ENCODE data around the gene STARD13.

Gene STARD13

DNA sequence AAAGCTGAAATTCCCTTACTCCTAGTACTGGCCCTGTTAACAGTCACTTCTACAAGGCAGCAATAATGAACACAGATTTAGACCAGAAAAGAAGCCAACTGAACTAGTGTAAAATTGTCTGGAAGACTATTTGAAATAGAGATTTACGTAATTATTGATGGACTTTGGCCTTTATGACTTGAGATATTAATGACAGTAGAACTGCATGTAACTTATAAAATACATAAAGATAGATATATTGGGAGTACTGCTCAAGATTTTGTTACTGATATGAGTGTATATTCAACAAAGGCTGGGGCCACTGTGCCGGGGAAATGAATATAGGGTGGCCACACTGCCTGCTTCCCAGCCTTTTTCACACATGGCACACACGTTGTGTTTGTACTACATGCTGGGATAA, 88.8 kb downstream of the STARD13 start:
- DNase-seq (ENCODE audit: low read depth, low spot score) = no peak
- H3K4me3 ChIP-seq (ENCODE audit: low read depth, low read length) = no peak overlapping the region
- ChIA-PET CTCF (interaction anchor here (1.3 kb wide), 1 partner anchor 9 kb away, joined by 3 read pairs; no protein-coding TSS in a partner anchor), POLR2A (no interaction called here)
- TF ChIP-seq, protein P1, sequence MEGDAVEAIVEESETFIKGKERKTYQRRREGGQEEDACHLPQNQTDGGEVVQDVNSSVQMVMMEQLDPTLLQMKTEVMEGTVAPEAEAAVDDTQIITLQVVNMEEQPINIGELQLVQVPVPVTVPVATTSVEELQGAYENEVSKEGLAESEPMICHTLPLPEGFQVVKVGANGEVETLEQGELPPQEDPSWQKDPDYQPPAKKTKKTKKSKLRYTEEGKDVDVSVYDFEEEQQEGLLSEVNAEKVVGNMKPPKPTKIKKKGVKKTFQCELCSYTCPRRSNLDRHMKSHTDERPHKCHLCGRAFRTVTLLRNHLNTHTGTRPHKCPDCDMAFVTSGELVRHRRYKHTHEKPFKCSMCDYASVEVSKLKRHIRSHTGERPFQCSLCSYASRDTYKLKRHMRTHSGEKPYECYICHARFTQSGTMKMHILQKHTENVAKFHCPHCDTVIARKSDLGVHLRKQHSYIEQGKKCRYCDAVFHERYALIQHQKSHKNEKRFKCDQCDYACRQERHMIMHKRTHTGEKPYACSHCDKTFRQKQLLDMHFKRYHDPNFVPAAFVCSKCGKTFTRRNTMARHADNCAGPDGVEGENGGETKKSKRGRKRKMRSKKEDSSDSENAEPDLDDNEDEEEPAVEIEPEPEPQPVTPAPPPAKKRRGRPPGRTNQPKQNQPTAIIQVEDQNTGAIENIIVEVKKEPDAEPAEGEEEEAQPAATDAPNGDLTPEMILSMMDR (IDR thresholded peaks at IDR 0.05; ENCODE audit: insufficient read depth, low read length, missing control alignments) = no peak

DNA sequence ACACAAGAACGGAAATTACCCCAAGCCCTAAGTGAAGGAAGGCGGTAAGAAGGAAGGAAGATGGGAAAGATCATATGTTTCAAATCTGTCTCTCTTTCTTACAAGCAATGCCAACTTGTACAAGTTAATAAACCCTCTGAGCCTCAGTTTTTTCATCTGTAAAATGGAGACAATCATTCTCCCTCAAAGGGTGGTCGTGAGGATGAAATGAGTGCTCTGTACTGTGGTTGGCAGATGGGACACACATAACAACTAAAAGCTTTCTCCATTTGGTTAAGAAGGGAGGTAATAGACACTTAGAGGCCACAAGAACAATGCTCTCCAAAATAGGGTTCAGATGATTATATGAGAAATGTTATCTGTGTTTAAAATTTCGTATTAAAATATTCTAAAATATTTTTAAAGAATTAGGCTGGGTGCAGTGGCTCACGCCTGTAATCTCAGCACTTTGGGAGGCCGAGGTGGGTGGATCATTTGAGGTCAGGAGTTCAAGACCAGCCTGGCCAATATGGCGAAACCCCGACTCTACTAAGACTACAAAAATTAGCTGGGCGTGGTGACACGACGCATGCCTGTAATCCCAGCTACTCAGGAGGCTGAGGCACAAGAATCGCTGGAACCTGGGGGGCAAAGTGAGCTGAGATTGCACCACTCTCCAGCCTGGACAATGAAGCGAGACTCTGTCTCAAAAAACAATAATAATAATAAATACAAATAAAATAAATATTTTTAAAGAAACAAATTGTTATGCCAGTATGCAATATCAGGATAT, 89.7 kb downstream of the STARD13 start:
- ChIA-PET CTCF (interaction anchor here (1.3 kb wide), 1 partner anchor 10 kb away, joined by 3 read pairs; no protein-coding TSS in a partner anchor), POLR2A (no interaction called here)

DNA sequence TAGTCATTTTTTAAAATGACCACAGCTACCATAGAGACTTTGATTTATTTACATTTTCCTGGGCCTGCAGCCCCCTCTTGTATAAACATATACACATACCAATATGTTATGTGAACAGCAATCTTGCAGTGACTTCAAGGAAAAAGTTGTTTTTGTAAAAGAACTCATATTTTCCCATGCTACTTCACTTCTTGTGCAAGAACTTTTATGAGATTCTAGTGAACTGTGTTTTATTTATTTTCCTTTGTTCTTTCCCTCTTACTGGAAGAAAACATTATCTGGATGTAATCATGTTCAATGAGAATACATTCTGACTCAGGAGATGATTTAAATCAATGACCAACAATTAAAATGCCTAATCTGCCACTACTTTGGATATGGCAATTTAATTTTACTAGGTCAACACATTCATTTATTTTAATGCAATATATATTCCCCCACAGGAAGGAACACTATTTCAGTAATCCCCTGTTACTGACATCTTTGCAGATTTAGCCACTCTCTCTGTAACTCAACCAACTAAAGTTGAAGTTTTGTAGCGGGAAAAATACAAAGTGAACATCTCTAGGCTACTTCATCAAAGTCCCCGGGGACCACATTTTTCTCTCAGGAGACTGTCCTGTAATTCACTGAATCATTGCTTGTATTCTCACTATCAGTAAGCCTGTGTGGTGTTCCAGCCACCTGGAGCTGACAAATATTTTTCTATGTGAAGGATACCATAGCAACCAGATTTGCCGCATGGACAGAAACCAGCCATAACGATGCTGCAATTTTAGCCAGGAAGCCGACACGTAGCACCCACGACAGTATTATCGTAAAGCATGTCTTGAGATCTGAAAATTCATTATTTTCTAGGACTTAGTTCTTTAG, 90.5 kb downstream of the STARD13 start:
- TF ChIP-seq, protein P1 (IDR thresholded peaks at IDR 0.05; ENCODE audit: insufficient read depth, low read length, missing control alignments) = no peak
- ChIA-PET POLR2A (no interaction called here), CTCF (no interaction called here)
- H3K4me3 ChIP-seq (ENCODE audit: low read depth, low read length) = no peak overlapping the region
- DNase-seq (ENCODE audit: low read depth, low spot score) = peak; percentile 93

More for the DNA sequence above, 89.7 kb downstream of the STARD13 start:
- no peak overlapping the region for H3K4me3 ChIP-seq (ENCODE audit: low read depth, low read length)
- TF ChIP-seq, protein P1 (IDR thresholded peaks at IDR 0.05; ENCODE audit: insufficient read depth, low read length, missing control alignments) = no peak
- no peak for DNase-seq (ENCODE audit: low read depth, low spot score)

DNA sequence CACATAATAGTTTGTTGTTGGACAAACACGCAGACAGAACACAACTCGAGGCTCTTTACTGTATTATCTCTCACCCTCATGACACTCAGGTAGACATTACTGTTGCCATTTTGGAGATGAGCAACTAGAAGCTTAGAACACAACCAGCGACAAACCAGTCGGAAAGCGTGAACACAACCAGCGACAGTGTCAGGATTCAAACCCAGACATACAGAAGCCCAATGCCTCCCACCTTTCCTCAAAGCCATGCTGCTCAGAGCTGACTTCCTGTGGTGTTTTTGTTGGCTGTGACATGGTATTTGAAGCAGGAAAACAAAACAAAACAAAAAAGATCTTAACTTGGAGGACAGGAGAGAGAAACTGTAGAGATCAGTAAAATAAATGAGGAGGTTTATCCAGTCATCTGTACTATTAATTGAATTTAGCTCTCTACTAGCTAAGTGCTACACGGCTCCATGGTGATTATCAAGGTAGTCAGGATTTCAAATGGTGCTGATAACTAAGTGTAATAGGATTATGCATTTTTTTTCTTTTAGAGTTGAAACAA, 92.1 kb downstream of the STARD13 start:
- ChIA-PET POLR2A (interaction anchor here (0.6 kb wide), 1 partner anchor 39 kb away, joined by 3 read pairs; no protein-coding TSS in a partner anchor), CTCF (interaction anchor here (1.5 to 1.9 kb wide), 3 partner anchors 9 to 17 kb away, joined by 4 to 9 read pairs (median 6); no protein-coding TSS in a partner anchor)
- DNase-seq (ENCODE audit: low read depth, low spot score) = no peak
- no peak overlapping the region for H3K4me3 ChIP-seq (ENCODE audit: low read depth, low read length)
- TF ChIP-seq, protein P1 (IDR thresholded peaks at IDR 0.05; ENCODE audit: insufficient read depth, low read length, missing control alignments) = no peak

DNA sequence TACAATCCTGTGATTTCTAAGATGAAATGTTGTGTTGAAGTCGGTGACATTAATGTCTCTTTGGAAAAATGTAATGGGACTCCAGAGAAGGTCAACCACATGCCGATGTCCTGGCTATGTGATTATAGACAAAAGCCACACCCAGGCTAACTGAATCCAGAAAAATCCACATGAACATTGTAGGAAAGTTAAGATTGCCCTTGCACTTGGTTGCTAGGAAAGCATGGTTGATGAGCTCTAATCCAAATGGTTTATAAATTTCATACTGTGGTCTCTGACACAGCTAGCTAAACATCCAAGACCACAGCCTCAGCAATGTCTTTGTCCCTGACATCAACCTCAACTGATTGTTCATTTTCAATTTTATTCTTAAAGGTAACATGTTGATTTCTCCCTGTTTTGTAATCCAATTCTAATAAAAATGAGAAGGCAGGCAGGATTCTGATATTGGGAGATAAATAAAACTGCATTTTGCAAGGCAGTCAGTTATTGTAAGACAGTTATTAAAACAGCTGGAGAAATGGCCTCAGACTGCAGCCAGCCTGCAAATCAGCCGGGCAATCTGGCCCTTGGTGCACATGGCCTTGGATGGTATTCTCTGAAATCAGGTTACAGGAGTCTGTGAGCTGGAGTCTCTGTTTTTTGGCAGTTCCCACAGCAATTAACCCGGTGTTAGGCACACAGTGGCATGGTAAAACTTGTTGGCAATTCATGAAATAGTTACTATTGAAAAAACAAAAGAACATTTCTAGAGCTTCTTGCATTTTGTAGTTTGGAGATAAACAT, 93.9 kb downstream of the STARD13 start:
- TF ChIP-seq, protein P1 (IDR thresholded peaks at IDR 0.05; ENCODE audit: insufficient read depth, low read length, missing control alignments) = no peak
- no peak overlapping the region for H3K4me3 ChIP-seq (ENCODE audit: low read depth, low read length)
- CTCF ChIA-PET = interaction anchor here (1.0 to 1.4 kb wide), 4 partner anchors 8 to 37 kb away, joined by 3 to 6 read pairs (median 4); no protein-coding TSS in a partner anchor
- no peak for DNase-seq (ENCODE audit: low read depth, low spot score)
- POLR2A ChIA-PET = no interaction called here

Measured in AG04449 (cell line).